Breast epithelium (tissue), 4 donors: ENCODE data around the gene DGKB. TPM values are rescaled to one million over a fixed set of nuclear protein-coding genes. Genes with fewer than 3 reads are reported as not detected.

Source experiments
- DNase-seq, 2 donors: peaks; one replicate each; pipeline ENCODE4 v3.0.0-alpha.2; 2019; ENCODE audit warnings: low spot score in 2 of 2
- H3K27ac ChIP-seq, 2 donors: fragments of 200-600 bp; sonication (generic) in 1 of 2; one replicate each; pipeline ENCODE4 v1.5.1; 2016 to 2019; ENCODE audit warnings: mild to moderate bottlenecking in 1 of 2
- H3K27me3 ChIP-seq, 2 donors: fragments of 200-600 bp; sonication (generic) in 1 of 2; one replicate each; pipeline versions ENCODE4 v1.5.1 to v1.6.0; 2017 to 2019; ENCODE audit warnings: control low read depth in 1 of 2, mild to moderate bottlenecking in 1 of 2
- H3K36me3 ChIP-seq: fragments of 200-600 bp; one replicate; pipeline ENCODE4 v1.5.1; 2019
- H3K4me1 ChIP-seq, 2 donors: fragments of 200-600 bp; sonication (generic); one replicate each; pipeline ENCODE4 v1.5.1; 2016 to 2019; ENCODE audit warnings: control low read depth in 1 of 2
- H3K4me3 ChIP-seq, 3 donors: fragments of 200-600 bp; sonication (generic); 1 replicate in 2 of 3; 2 replicates in 1 of 3; pipeline ENCODE4 v1.5.1; 2016 to 2019; ENCODE audit warnings: mild to moderate bottlenecking in 3 of 3, moderate library complexity in 2 of 3
- H3K9me3 ChIP-seq, 2 donors: fragments of 200-600 bp; sonication (generic) in 1 of 2; one replicate each; pipeline ENCODE4 v1.5.1; 2016 to 2019; ENCODE audit warnings: control low read depth in 1 of 2
- POLR2A ChIP-seq: fragments of 450-650 bp; IDR thresholded peaks from one replicate; pipeline ENCODE4 v1.6.1; 2016; ENCODE audit warnings: antibody characterized with exemption, mild to moderate bottlenecking, moderate library complexity
- POLR2AphosphoS5 ChIP-seq, 3 donors: sonication (generic); formaldehyde crosslinking; IDR thresholded peaks; one replicate each; pipeline ENCODE4 v1.6.1; 2017; ENCODE audit warnings: antibody characterized with exemption in 3 of 3
- intact Hi-C: fragments of 100-400 bp; cut with DNase I; formaldehyde crosslinking; loops from one replicate; pipeline ENCODE4 v1.15.1; 2023; ENCODE audit warnings: low total_unique reads
- total RNA-seq, 3 donors: library from RNA; depleted of rRNA; stranded (reverse); fragments of >200 nt; gene quantifications; one replicate each; pipeline ENCODE4 v1.1.0, GENCODE V29; 2016
- TF ChIP-seq, protein P1 (sequence below), 3 donors: fragments of 450-650 bp; IDR thresholded peaks; one replicate each; pipeline ENCODE4 v1.5.1; 2016 to 2017; ENCODE audit warnings: antibody characterized with exemption in 3 of 3, mild to moderate bottlenecking in 3 of 3, moderate library complexity in 3 of 3

DGKB gene
- total RNA-seq, 3 donors from 2014 or later = 0.16 to 0.44 (median 0.33) TPM

DNA sequence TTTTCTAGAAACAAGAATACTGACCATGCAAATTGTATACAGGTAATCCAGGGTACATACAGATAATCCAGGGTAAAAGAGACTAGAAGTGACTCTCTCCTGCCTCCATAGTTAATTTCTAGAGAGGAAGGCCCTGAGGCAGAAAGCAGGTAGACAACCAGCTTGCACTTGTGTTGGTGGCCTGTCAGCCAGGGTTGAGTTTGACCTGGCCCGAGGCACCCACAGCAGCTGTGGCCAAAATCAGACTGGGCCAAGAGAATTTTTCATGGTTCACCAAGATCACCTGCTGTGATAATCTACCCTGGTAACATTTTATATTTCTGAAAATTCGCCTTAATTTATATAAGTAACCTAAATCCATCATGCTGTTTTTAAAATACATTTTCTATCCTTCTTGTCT is 526.6 kb downstream of the DGKB start:
- no peaks in the 10 kb centered on the region for H3K36me3 ChIP-seq
- intact Hi-C loops = no loop called here
- H3K27ac ChIP-seq = no peak overlapping the region
- no peaks in the 10 kb centered on the region for H3K27me3 ChIP-seq
- H3K9me3 ChIP-seq = no peaks in the 10 kb centered on the region
- H3K4me3 ChIP-seq = no peak overlapping the region
- no peaks in the 10 kb centered on the region for H3K4me1 ChIP-seq
- DNase-seq = no peak
- no peak for TF ChIP-seq POLR2AphosphoS5 (IDR thresholded peaks at IDR 0.05)
- TF ChIP-seq POLR2A = no peak
- TF ChIP-seq, protein P1, sequence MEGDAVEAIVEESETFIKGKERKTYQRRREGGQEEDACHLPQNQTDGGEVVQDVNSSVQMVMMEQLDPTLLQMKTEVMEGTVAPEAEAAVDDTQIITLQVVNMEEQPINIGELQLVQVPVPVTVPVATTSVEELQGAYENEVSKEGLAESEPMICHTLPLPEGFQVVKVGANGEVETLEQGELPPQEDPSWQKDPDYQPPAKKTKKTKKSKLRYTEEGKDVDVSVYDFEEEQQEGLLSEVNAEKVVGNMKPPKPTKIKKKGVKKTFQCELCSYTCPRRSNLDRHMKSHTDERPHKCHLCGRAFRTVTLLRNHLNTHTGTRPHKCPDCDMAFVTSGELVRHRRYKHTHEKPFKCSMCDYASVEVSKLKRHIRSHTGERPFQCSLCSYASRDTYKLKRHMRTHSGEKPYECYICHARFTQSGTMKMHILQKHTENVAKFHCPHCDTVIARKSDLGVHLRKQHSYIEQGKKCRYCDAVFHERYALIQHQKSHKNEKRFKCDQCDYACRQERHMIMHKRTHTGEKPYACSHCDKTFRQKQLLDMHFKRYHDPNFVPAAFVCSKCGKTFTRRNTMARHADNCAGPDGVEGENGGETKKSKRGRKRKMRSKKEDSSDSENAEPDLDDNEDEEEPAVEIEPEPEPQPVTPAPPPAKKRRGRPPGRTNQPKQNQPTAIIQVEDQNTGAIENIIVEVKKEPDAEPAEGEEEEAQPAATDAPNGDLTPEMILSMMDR (IDR thresholded peaks at IDR 0.05) = no peak

DNA sequence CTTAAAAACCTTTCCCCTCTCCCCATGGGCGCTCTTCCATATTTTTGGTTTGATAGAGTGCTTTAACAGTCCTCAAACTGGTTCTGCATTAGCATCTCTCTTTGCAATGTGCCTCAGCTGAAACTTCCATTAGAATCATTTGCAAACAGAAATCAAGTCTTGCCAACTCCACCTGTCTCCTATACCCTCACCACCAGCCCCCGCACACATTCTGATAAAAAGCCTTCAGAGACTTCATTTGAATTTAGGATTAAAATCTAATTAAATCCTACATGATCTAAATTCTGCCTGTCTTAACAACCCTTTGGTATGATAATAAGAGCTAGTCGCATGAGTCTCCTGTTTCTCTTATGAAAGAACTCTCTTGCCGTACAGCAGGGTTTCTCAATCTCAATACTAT is 528.2 kb downstream of the DGKB start:
- Histone ChIP-seq H3K27me3 (no peaks in the 10 kb centered on the region), H3K4me3 (no peak overlapping the region), H3K36me3 (no peaks in the 10 kb centered on the region), H3K27ac (no peak overlapping the region), H3K9me3 (no peaks in the 10 kb centered on the region), H3K4me1 (no peaks in the 10 kb centered on the region)
- DNase-seq = no peak
- TF ChIP-seq, protein P1 (IDR thresholded peaks at IDR 0.05) = no peak
- no peak for TF ChIP-seq POLR2AphosphoS5 (IDR thresholded peaks at IDR 0.05)
- TF ChIP-seq POLR2A = no peak
- intact Hi-C loops = no loop called here

DNA sequence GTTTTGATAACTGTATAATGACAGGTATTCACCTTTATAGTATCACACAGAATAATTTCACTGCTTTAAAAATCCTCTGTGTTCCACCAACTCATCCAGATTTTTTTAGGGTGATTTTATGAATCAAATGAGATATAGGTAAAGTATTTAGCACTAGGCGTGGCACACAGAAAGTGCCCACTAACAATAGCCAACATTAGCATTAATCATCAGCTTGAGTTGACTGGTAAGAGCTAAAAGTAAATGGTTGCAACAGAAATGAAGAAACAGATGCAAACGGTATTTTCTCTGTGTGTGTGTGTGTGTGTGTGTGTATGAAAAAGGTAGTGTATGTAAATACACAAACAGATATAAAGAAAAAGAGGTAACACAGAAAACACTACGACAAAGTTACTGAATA is 534.3 kb downstream of the DGKB start:
- H3K36me3 ChIP-seq = no peaks in the 10 kb centered on the region
- H3K4me1 ChIP-seq = no peaks in the 10 kb centered on the region
- H3K27ac ChIP-seq = no peak overlapping the region
- H3K4me3 ChIP-seq = no peak overlapping the region
- intact Hi-C loops = no loop called here
- H3K27me3 ChIP-seq = no peaks in the 10 kb centered on the region
- H3K9me3 ChIP-seq = no peaks in the 10 kb centered on the region
- TF ChIP-seq, protein P1 (IDR thresholded peaks at IDR 0.05) = no peak
- no peak for DNase-seq

DNA sequence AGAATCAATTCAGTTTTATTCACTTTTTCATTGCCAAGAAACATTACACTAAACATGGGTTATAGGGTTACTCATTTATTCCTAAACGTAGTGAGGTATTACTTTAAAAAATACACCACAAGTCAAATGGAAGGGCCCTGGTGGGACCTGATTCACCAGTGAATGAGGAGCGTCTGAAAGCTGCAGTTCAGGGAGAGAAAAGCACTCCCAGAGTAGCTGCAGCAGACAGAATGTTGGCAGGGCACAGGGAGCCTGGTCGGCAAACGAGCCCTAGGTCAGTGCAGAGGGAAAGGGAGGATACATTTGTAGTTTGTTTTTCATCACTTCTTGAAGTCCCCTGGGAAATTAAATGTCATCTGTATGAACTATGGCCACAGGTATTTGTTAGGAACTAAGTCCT is 551.4 kb downstream of the DGKB start:
- no peak overlapping the region for H3K27ac ChIP-seq
- DNase-seq = no peak
- H3K9me3 ChIP-seq = no peaks in the 10 kb centered on the region
- TF ChIP-seq, protein P1 (IDR thresholded peaks at IDR 0.05) = no peak
- TF ChIP-seq POLR2A = no peak
- no peak for TF ChIP-seq POLR2AphosphoS5 (IDR thresholded peaks at IDR 0.05)
- H3K27me3 ChIP-seq = no peaks in the 10 kb centered on the region
- H3K36me3 ChIP-seq = no peaks in the 10 kb centered on the region
- no peaks in the 10 kb centered on the region for H3K4me1 ChIP-seq
- intact Hi-C loops = no loop called here
- H3K4me3 ChIP-seq = no peak overlapping the region

DNA sequence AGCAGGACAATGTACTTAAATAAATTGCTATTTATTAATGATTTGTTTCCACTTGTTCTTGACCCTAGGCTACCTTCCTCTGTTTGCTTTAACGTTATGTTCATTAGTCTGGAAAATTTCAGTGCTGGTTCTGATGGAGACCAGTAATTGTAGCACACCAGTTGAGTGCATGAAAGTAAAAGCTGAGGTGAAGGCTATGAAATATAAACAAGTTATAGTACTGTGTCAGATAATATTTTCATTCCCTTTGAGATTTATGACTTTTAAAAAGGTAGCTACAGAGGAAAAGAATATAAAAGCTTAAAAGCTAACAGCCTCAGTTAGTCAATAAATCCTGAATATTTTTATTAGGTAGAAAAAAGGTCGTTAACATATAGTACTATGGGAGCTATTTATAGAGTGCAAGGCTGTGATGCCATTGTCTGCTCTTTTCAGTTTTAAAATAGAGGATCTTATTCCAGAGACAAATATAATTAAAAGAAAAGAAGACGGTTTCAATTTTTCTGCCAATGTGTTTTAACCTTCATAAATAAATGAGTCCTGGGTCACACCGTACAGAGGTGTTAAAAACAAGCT is 561.3 kb downstream of the DGKB start:
- DNase-seq = no peak
- no peaks in the 10 kb centered on the region for H3K27me3 ChIP-seq
- no peak overlapping the region for H3K27ac ChIP-seq
- H3K4me1 ChIP-seq = no peaks in the 10 kb centered on the region
- intact Hi-C loops = no loop called here
- TF ChIP-seq, protein P1 (IDR thresholded peaks at IDR 0.05) = no peak
- TF ChIP-seq POLR2AphosphoS5 (IDR thresholded peaks at IDR 0.05) = no peak
- TF ChIP-seq POLR2A = no peak
- H3K9me3 ChIP-seq = no peaks in the 10 kb centered on the region
- no peaks in the 10 kb centered on the region for H3K36me3 ChIP-seq
- H3K4me3 ChIP-seq = no peak overlapping the region
